Ovary (tissue), 9 donors: Measurements from ENCODE around the gene POLR3GL. TPM values are rescaled to one million over a fixed set of nuclear protein-coding genes. Genes with fewer than 3 reads are reported as not detected.

ENCODE experiments used
- DNase-seq, 5 donors: peaks; one replicate each; pipeline ENCODE4 v3.0.0-alpha.2; 2019 to 2020
- H3K27ac ChIP-seq, 2 donors: fragments of 200-600 bp; one replicate each; pipeline versions ENCODE4 v1.5.1 to v1.8.0; 2019 to 2022
- H3K27me3 ChIP-seq: fragments of 200-600 bp; one replicate; pipeline ENCODE4 v1.8.0; 2022
- H3K36me3 ChIP-seq: fragments of 200-600 bp; sonication (generic); one replicate; pipeline ENCODE4 v1.5.1; 2019
- H3K4me1 ChIP-seq: one replicate; pipeline ENCODE4 v1.8.1; 2013; ENCODE audit warnings: mild to moderate bottlenecking, moderate library complexity; ENCODE audit not compliant: insufficient read depth
- H3K4me3 ChIP-seq: fragments of 200-600 bp; sonication (generic); one replicate; pipeline ENCODE4 v1.5.1; 2017
- H3K9me3 ChIP-seq, 2 donors: fragments of 200-600 bp in 1 of 2; sonication (generic) in 1 of 2; one replicate each; pipeline versions ENCODE4 v1.5.1 to v1.8.1; 2013 to 2019; ENCODE audit warnings: mild to moderate bottlenecking in 1 of 2, moderate library complexity in 1 of 2
- CTCF ChIP-seq, 3 donors: fragments of 450-650 bp in 2 of 3; fragments of 200-600 bp in 1 of 3; IDR thresholded peaks; one replicate each; pipeline versions ENCODE4 v1.5.1 to v1.8.0; 2016 to 2022; ENCODE audit warnings: antibody characterized with exemption in 3 of 3, mild to moderate bottlenecking in 1 of 3
- EP300 ChIP-seq: sonication (generic); formaldehyde crosslinking; IDR thresholded peaks from one replicate; pipeline ENCODE4 v1.6.1; 2017; ENCODE audit warnings: antibody characterized with exemption
- POLR2A ChIP-seq: fragments of 450-650 bp; IDR thresholded peaks from one replicate; pipeline ENCODE4 v1.6.1; 2017; ENCODE audit warnings: antibody characterized with exemption, mild to moderate bottlenecking, moderate library complexity
- WGBS, 3 donors: extraction: QIAGEN DNeasy Blood & Tissue Kit in 1 of 3; methylation state at CpG; one replicate each; pipeline versions ENCODE4 v1.1.5 to v1.1.7; 2013 to 2017; 5-methylcytosine and 5-hydroxymethylcytosine counted together
- intact Hi-C, 4 donors: fragments of 100-400 bp; cut with DNase I; formaldehyde crosslinking; loops; one replicate each; pipeline versions ENCODE4 v1.11.0 to v1.15.1; 2022 to 2023
- polyA plus RNA-seq, 2 donors: library from polyadenylated mRNA; stranded (reverse); fragments of 200-250 nt in 1 of 2; fragments of 350-450 nt in 1 of 2; fragmentation: Illumina TruSeq in 1 of 2; extraction: RNeasy Lipid Tissue Mini Kit (QIAGEN cat#74804) in 1 of 2; gene quantifications; one replicate each; pipeline ENCODE4 v1.2.3, GENCODE V29; 2013 to 2014
- total RNA-seq, 7 donors: library from RNA; depleted of rRNA in 2 of 7; stranded (reverse); fragments of >200 nt in 2 of 7; fragmentation: NEBNext Ultra II Directional in 3 of 7; extraction: Animal tissue kit (Norgen Biotek cat#: 25700) in 3 of 7; gene quantifications; one replicate each; pipeline versions ENCODE4 v1.1.0 to v1.2.4, GENCODE V29; 2016 to 2023
- donor health status: DM: no; HTN: no; CAD: no; lungs with moderate emphysema.
- donor health status: DM: no; HTN: no; CAD: no.
- donor health status: Bipolar disorder and iron deficiency.
- donor health status: DM: yes; HTN: yes; CAD: no.
- donor health status: DM: no; HTN: no; CAD: no.
- donor health status: DM: yes; HTN: yes; CAD: no.

The POLR3GL gene
- total and polyA plus RNA-seq, 9 donors = 16.7 to 51.4 (median 26.9) TPM

- Histone ChIP-seq H3K4me1 (peaks cover 1% of the 10 kb centered on the region), H3K27ac (peak overlapping the region; percentile 87 to 91), H3K9me3 (no peaks in the 10 kb centered on the region), H3K27me3 (no peaks in the 10 kb centered on the region), H3K36me3 (no peaks in the 10 kb centered on the region), H3K4me3 (peak overlapping the region; percentile 58)
- TF ChIP-seq EP300 = no peak
- TF ChIP-seq POLR2A = no peak
- no peak for TF ChIP-seq CTCF (IDR thresholded peaks at IDR 0.05)
- 2 to 3% (median 3%) methylated on average over 25 to 36 of the region's 36 CpGs for WGBS, 3 donors
- intact Hi-C loops = loop anchor here in 3 of 4 donors (5.0 kb wide), 2 partner anchors 35 to 45 kb away; partner anchors contain the start of genes PEX11B (in 2 of the 3) and RBM8A (in 1 of the 3)
- DNase-seq = peak; percentile 72 to 79 (median 78)
Measured at GRCh38 chr1:145962157-145963102, 2.1 kb upstream of the POLR3GL start.

- H3K27ac ChIP-seq = peak overlapping the region; percentile 59 to 87
- H3K9me3 ChIP-seq = no peaks in the 10 kb centered on the region
- H3K4me3 ChIP-seq = peak overlapping the region; percentile 43
- H3K27me3 ChIP-seq = no peaks in the 10 kb centered on the region
- no peaks in the 10 kb centered on the region for H3K36me3 ChIP-seq
- intact Hi-C loops = loop anchor here in 3 of 4 donors (5.0 kb wide), 2 partner anchors 36 to 46 kb away; partner anchors contain the start of genes PEX11B (in 2 of the 3) and RBM8A (in 1 of the 3)
- 14 to 19% (median 17%) methylated on average over 5 of the region's 5 CpGs for WGBS, 3 donors
- DNase-seq = no peak
- no peak for TF ChIP-seq CTCF (IDR thresholded peaks at IDR 0.05)
- TF ChIP-seq POLR2A = no peak
- no peak for TF ChIP-seq EP300
- peaks cover 1% of the 10 kb centered on the region for H3K4me1 ChIP-seq
Measured at GRCh38 chr1:145963265-145964019, 1.0 kb upstream of the POLR3GL start.

- Histone ChIP-seq H3K36me3 (no peaks in the 10 kb centered on the region), H3K4me1 (peaks cover 1% of the 10 kb centered on the region), H3K27ac (peak overlapping the region in 1 of 2 donors; percentile 87), H3K27me3 (no peaks in the 10 kb centered on the region), H3K9me3 (no peaks in the 10 kb centered on the region), H3K4me3 (peak overlapping the region; percentile 43)
- WGBS, 3 donors = 0 to 2% (median 1%) methylated on average over 5 of the region's 5 CpGs
- intact Hi-C loops = no loop called here
- TF ChIP-seq CTCF (IDR thresholded peaks at IDR 0.05) = no peak
- no peak for TF ChIP-seq EP300
- no peak for TF ChIP-seq POLR2A
- DNase-seq = no peak
Measured at GRCh38 chr1:145965119-145965744, 742 bp downstream of the POLR3GL start.

GRCh38 chr1:145967288-145967687 is 2.8 kb downstream of the POLR3GL start:
- no peak for TF ChIP-seq EP300
- no peak for TF ChIP-seq POLR2A
- TF ChIP-seq CTCF (IDR thresholded peaks at IDR 0.05) = no peak
- Histone ChIP-seq H3K9me3 (no peaks in the 10 kb centered on the region), H3K36me3 (no peaks in the 10 kb centered on the region), H3K4me1 (no peaks in the 10 kb centered on the region), H3K27ac (no peak overlapping the region), H3K4me3 (no peak overlapping the region), H3K27me3 (no peaks in the 10 kb centered on the region)
- intact Hi-C loops = no loop called here
- WGBS, 3 donors = 92 to 99% (median 97%) methylated on average over 2 of the region's 2 CpGs
- DNase-seq = no peak
